ENCODE data around the gene RBP3. TPM values are rescaled to one million over a fixed set of nuclear protein-coding genes. Genes with fewer than 3 reads are reported as not detected.

RBP3 gene
- total RNA-seq, 1 donor from 2014 or later: not detected

GRCh38 chr10:47308775-47309174 lies 39.4 kb upstream of the RBP3 start:
- no peaks in the 10 kb centered on the region for H3F3A ChIP-seq (ENCODE audit: low read depth)
- peaks cover 3% of the 10 kb centered on the region for H3K36me3 Mint-ChIP-seq
- no peaks in the 10 kb centered on the region for H3K79me2 ChIP-seq (ENCODE audit: low read depth)
- no peaks in the 10 kb centered on the region for H4K20me1 ChIP-seq (ENCODE audit: low read depth)
- H3K4me1 ChIP-seq: no peaks in the 10 kb centered on the region
- H3K9ac ChIP-seq: no peak overlapping the region
- H3K9me3 ChIP-seq (ENCODE audit: low read depth): no peaks in the 10 kb centered on the region
- no peak overlapping the region for H3K27ac ChIP-seq
- TF ChIP-seq EZH2 (IDR thresholded peaks at IDR 0.05): no peak
- TF ChIP-seq CTCF (IDR thresholded peaks at IDR 0.05): no peak
- H3K4me1 Mint-ChIP-seq: peaks cover 28% of the 10 kb centered on the region
- no peak overlapping the region for H3K4me2 ChIP-seq
- H3K27me3 Mint-ChIP-seq (ENCODE audit: insufficient read depth, low read depth): peaks cover 9% of the 10 kb centered on the region
- H3K9me3 Mint-ChIP-seq: no peaks in the 10 kb centered on the region
- no peak for DNase-seq (ENCODE audit: low spot score)
- H3K27me3 ChIP-seq: no peaks in the 10 kb centered on the region
- no peak overlapping the region for H3K4me3 Mint-ChIP-seq
- H2AFZ ChIP-seq (replicated peaks): no peak overlapping the region
- no peaks in the 10 kb centered on the region for H3K36me3 ChIP-seq
- peak overlapping the region; percentile 69 for H3K27ac Mint-ChIP-seq
- no peak overlapping the region for H3K4me3 ChIP-seq

DNA sequence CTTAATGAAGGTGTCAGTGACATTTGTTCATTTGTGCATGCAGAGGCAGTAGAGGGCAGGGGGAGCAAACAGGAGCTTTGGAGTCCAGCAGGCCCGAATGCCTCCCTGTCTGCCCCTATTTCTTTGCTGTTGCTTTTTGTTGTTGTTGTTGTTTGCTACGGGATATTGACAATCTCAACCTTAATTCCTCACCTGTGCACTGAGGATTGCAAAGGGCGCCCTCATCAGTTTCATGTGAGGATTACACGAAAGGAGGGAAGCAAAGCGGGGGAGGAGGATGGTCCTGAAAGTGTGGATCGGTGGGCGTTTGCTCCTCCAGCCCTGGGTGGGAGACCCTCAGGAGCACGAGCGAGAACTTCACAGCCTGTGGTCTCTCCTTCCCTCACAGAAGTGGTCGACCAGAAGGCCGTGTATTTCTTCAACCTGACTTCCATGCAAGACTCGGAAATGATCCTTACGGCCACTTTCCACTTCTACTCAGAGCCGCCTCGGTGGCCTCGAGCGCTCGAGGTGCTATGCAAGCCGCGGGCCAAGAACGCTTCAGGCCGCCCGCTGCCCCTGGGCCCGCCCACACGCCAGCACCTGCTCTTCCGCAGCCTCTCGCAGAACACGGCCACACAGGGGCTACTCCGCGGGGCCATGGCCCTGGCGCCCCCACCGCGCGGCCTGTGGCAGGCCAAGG lies 38.6 kb upstream of the RBP3 start:
- Histone ChIP-seq H3K9me3 (ENCODE audit: low read depth) (no peaks in the 10 kb centered on the region), H3K4me3 (no peak overlapping the region), H3K79me2 (ENCODE audit: low read depth) (no peaks in the 10 kb centered on the region), H3K36me3 (no peaks in the 10 kb centered on the region), H3K27ac (no peak overlapping the region), H2AFZ (replicated peaks) (no peak overlapping the region), H3F3A (ENCODE audit: low read depth) (no peaks in the 10 kb centered on the region), H3K4me2 (no peak overlapping the region), H3K4me1 (no peaks in the 10 kb centered on the region), H3K27me3 (no peaks in the 10 kb centered on the region), H3K9ac (no peak overlapping the region), H4K20me1 (ENCODE audit: low read depth) (no peaks in the 10 kb centered on the region)
- no peaks in the 10 kb centered on the region for H3K9me3 Mint-ChIP-seq
- H3K4me3 Mint-ChIP-seq: no peak overlapping the region
- H3K4me1 Mint-ChIP-seq: peaks cover 28% of the 10 kb centered on the region
- TF ChIP-seq EZH2 (IDR thresholded peaks at IDR 0.05) (no peak), CTCF (IDR thresholded peaks at IDR 0.05) (peak; percentile 66)
- DNase-seq (ENCODE audit: low spot score): peak; percentile 32
- no peak overlapping the region for H3K27ac Mint-ChIP-seq
- H3K27me3 Mint-ChIP-seq (ENCODE audit: insufficient read depth, low read depth): peaks cover 7% of the 10 kb centered on the region
- peaks cover 3% of the 10 kb centered on the region for H3K36me3 Mint-ChIP-seq

DNA sequence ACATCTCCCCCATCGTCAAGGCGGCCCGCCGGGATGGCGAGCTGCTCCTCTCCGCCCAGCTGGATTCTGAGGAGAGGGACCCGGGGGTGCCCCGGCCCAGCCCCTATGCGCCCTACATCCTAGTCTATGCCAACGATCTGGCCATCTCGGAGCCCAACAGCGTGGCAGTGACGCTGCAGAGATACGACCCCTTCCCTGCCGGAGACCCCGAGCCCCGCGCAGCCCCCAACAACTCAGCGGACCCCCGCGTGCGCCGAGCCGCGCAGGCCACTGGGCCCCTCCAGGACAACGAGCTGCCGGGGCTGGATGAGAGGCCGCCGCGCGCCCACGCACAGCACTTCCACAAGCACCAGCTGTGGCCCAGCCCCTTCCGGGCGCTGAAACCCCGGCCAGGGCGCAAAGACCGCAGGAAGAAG lies 38.1 kb upstream of the RBP3 start:
- no peak for DNase-seq (ENCODE audit: low spot score)
- H3K27me3 Mint-ChIP-seq (ENCODE audit: insufficient read depth, low read depth): peaks cover 5% of the 10 kb centered on the region
- no peaks in the 10 kb centered on the region for H3K9me3 Mint-ChIP-seq
- H3K27ac Mint-ChIP-seq: no peak overlapping the region
- Histone ChIP-seq H3K79me2 (ENCODE audit: low read depth) (no peaks in the 10 kb centered on the region), H2AFZ (replicated peaks) (no peak overlapping the region), H3F3A (ENCODE audit: low read depth) (no peaks in the 10 kb centered on the region), H4K20me1 (ENCODE audit: low read depth) (no peaks in the 10 kb centered on the region), H3K27me3 (no peaks in the 10 kb centered on the region), H3K36me3 (no peaks in the 10 kb centered on the region), H3K4me2 (no peak overlapping the region), H3K4me3 (no peak overlapping the region), H3K9me3 (ENCODE audit: low read depth) (no peaks in the 10 kb centered on the region), H3K9ac (no peak overlapping the region), H3K27ac (no peak overlapping the region), H3K4me1 (no peaks in the 10 kb centered on the region)
- no peak overlapping the region for H3K4me3 Mint-ChIP-seq
- peaks cover 3% of the 10 kb centered on the region for H3K36me3 Mint-ChIP-seq
- peaks cover 24% of the 10 kb centered on the region for H3K4me1 Mint-ChIP-seq
- TF ChIP-seq EZH2phosphoT487 (IDR thresholded peaks at IDR 0.05): no peak
- no peak for TF ChIP-seq EZH2 (IDR thresholded peaks at IDR 0.05)
- TF ChIP-seq CTCF (IDR thresholded peaks at IDR 0.05): no peak
